NCI-H446 treated with DMSO at 0.1 percent for 48 hours (cell line): ENCODE data around the gene SRSF6.
"Not testable (repeated sequence)": the region's sequence is repeated elsewhere in the genome, so short reads cannot be mapped to it uniquely, and the experiment has no call there.

ENCODE experiments used
- DNase-seq: peaks from one replicate; lab custom pipeline; 2025; lab: John Stamatoyannopoulos, UW

The SRSF6 gene

GRCh38 chr20:43477193-43477592, 19.5 kb downstream of the SRSF6 start:
- no peak for DNase-seq

GRCh38 chr20:43477619-43478018, 19.9 kb downstream of the SRSF6 start:
- DNase-seq: no peak

GRCh38 chr20:43490038-43490437, 32.3 kb downstream of the SRSF6 start:
- no peak for DNase-seq

GRCh38 chr20:43492101-43492500, 34.4 kb downstream of the SRSF6 start:
- no peak for DNase-seq

GRCh38 chr20:43495388-43495787, 37.7 kb downstream of the SRSF6 start:
- DNase-seq: no peak

GRCh38 chr20:43502021-43502420, 44.3 kb downstream of the SRSF6 start:
- not testable (repeated sequence) for DNase-seq

GRCh38 chr20:43506238-43506637, 48.5 kb downstream of the SRSF6 start:
- DNase-seq: no peak

- DNase-seq: no peak
Measured at GRCh38 chr20:43507150-43508080, 49.7 kb downstream of the SRSF6 start, which contains the start of gene L3MBTL1. Gene L3MBTL1, plus strand, starts transcription at chr20:43507697. Its CDS starts 5,807 bp downstream, at chr20:43513504.

GRCh38 chr20:43508106-43508505, 50.4 kb downstream of the SRSF6 start:
- DNase-seq: no peak

GRCh38 chr20:43508604-43509040, 50.9 kb downstream of the SRSF6 start:
- no peak for DNase-seq

- DNase-seq: no peak
Measured at GRCh38 chr20:43511879-43512278, 54.2 kb downstream of the SRSF6 start.

- no peak for DNase-seq
Measured at GRCh38 chr20:43513372-43513930, 55.8 kb downstream of the SRSF6 start.
